Lower leg skin (tissue), 4 donors: ENCODE measurements around the gene MAX. TPM values are rescaled to one million over a fixed set of nuclear protein-coding genes. Genes with fewer than 3 reads are reported as not detected.

Experiments used
- DNase-seq, 2 donors: peaks; one replicate each; pipeline ENCODE4 v3.0.0-alpha.2; 2019; ENCODE audit warnings: low spot score in 2 of 2
- H3K4me3 ChIP-seq: fragments of 200-600 bp; sonication (generic); 2 replicates; pipeline ENCODE4 v1.5.1; 2017; ENCODE audit warnings: mild to moderate bottlenecking, low read depth; ENCODE audit not compliant: poor library complexity, severe bottlenecking
- POLR2A ChIP-seq, 2 donors: fragments of 450-650 bp; IDR thresholded peaks; one replicate each; pipeline ENCODE4 v1.6.1; 2016 to 2017; ENCODE audit warnings: antibody characterized with exemption in 2 of 2, mild to moderate bottlenecking in 1 of 2, moderate library complexity in 1 of 2
- WGBS, 2 donors: methylation state at CpG; one replicate each; pipeline ENCODE4 v1.1.5; 2018; 5-methylcytosine and 5-hydroxymethylcytosine counted together
- intact Hi-C: fragments of 100-400 bp; cut with DNase I; formaldehyde crosslinking; loops from one replicate; pipeline ENCODE4 v1.15.0; 2023; ENCODE audit warnings: low total_unique reads
- total RNA-seq, 4 donors: library from RNA; depleted of rRNA; stranded (reverse); fragments of >200 nt; gene quantifications; one replicate each; pipeline ENCODE4 v1.1.0, GENCODE V29; 2016
- TF ChIP-seq, protein P1 (sequence below), 3 donors: fragments of 450-650 bp; IDR thresholded peaks; one replicate each; pipeline ENCODE4 v1.5.1; 2016; ENCODE audit warnings: antibody characterized with exemption in 3 of 3, mild to moderate bottlenecking in 3 of 3, moderate library complexity in 2 of 3

Gene MAX
- total RNA-seq, 4 donors from 2014 or later: 61.0 to 126 (median 65.6) TPM

DNA sequence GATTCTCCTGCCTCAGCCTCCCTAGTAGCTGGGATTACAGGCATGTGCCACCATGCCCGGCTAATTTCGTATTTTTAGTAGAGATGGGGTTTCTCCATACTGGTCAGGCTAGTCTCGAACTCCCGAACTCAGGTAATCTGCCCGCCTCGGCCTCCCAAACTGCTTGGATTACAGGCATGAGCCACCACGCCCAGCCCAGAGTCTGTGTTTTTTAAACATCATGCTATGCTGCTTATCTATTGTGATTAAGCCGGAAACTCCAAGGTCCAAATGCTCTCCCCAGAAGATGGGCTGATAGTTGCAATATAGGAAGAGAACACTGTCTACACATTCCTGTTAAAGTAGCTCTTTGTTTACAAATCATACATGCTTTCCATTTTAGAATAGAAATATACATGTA lies 30.5 kb upstream of the MAX start:
- 96 to 97% methylated on average over 8 of the region's 8 CpGs for WGBS, 2 donors
- intact Hi-C loops: no loop called here

DNA sequence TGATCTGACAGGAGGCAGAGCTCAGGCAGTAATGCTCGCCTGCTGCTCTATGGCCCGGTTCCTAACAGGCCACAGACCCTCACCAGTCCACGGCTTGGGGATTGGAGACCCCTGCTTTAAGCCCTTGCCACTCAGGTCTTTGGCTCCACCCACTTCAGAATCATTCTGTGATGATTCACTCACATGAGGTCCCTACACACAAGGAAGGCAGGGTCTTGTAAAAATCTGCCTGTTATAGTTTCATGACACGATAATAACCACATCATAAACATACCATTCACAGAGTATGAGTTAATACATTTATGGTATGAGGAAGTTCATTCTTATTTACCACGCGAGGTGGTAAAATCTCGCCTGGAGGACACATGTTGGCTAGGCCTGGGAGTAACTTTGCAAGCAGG lies 29.0 kb upstream of the MAX start:
- 60 to 63% methylated on average over 7 of the region's 7 CpGs for WGBS, 2 donors
- intact Hi-C loops: no loop called here
- H3K4me3 ChIP-seq: no peak overlapping the region
- DNase-seq: no peak
- no peak for TF ChIP-seq POLR2A (IDR thresholded peaks at IDR 0.05)
- TF ChIP-seq, protein P1, sequence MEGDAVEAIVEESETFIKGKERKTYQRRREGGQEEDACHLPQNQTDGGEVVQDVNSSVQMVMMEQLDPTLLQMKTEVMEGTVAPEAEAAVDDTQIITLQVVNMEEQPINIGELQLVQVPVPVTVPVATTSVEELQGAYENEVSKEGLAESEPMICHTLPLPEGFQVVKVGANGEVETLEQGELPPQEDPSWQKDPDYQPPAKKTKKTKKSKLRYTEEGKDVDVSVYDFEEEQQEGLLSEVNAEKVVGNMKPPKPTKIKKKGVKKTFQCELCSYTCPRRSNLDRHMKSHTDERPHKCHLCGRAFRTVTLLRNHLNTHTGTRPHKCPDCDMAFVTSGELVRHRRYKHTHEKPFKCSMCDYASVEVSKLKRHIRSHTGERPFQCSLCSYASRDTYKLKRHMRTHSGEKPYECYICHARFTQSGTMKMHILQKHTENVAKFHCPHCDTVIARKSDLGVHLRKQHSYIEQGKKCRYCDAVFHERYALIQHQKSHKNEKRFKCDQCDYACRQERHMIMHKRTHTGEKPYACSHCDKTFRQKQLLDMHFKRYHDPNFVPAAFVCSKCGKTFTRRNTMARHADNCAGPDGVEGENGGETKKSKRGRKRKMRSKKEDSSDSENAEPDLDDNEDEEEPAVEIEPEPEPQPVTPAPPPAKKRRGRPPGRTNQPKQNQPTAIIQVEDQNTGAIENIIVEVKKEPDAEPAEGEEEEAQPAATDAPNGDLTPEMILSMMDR (IDR thresholded peaks at IDR 0.05): no peak

More for the DNA sequence above, 30.5 kb upstream of the MAX start:
- no peak overlapping the region for H3K4me3 ChIP-seq
- DNase-seq: no peak
- TF ChIP-seq, protein P1 (IDR thresholded peaks at IDR 0.05): no peak
- TF ChIP-seq POLR2A (IDR thresholded peaks at IDR 0.05): no peak

DNA sequence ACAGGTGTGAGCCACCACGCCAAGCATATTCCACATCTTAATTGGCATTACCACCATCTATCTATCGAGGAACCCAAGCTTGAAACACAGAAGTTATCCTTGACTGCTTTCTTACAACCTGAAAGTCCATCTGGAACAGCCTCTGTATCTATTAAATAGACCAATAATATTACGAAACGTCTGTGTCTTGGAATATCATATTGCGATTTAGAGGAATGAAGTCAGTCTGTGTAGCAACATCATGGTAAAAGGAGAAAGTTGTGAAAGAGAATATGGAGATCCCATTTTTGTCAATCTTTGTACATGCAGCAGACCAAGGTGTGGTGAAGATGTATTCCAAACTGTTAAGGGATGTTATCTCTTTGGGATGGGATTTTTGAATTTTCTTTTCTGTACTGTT lies 25.8 kb upstream of the MAX start:
- 87 to 90% methylated on average over 5 of the region's 5 CpGs for WGBS, 2 donors
- intact Hi-C loops: no loop called here

DNA sequence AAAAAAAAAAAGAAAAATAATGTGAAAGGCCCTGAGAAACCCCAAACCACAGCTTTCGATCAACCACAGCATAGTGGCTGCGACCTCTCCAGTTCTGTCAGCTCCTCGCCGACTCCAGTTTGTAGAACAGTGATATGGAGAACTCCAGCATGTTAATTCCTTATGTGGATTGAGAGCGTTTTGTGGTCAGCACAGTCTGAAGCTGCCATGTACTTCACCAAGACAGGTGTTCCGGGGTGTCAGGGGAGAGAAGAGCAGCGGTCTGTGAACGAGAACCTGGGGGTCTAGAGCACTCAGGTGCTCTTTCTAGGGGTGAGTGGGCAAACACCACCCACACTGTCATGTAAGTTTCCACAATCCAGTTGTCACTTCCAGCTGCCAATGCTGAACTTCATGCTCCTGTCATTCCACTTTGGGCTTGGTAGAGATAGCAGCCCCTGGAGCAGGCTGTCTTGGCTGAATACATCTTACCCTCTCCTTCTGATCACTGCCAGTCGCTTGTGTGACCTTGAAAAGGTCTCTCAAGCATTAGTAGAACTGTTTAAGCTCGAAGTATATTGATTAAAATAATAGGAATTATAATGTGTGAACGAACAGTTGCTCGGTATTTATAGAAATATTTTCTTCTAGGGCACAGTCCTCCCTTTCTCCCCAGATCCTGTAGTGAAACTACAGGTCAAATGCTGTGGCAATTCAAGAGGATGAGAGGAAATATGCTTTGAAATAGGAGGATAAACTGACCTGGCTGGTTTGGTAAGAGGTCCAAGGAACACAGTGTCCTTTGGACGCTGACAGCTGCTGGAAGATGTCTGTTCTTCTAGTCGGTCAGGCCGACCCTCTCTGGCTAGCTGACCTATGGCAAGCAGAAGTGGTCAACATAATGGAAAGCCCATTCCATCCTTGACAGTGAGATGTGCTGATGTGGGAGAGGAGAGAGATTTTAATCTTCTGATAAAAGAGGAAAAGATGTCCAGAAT lies 15.7 kb upstream of the MAX start:
- 78 to 79% methylated on average over 15 of the region's 15 CpGs for WGBS, 2 donors
- DNase-seq: no peak
- no peak overlapping the region for H3K4me3 ChIP-seq
- intact Hi-C loops: no loop called here
- TF ChIP-seq, protein P1 (IDR thresholded peaks at IDR 0.05): no peak
- no peak for TF ChIP-seq POLR2A (IDR thresholded peaks at IDR 0.05)

More for the DNA sequence above, 25.8 kb upstream of the MAX start:
- H3K4me3 ChIP-seq: no peak overlapping the region
- TF ChIP-seq POLR2A (IDR thresholded peaks at IDR 0.05): no peak
- TF ChIP-seq, protein P1 (IDR thresholded peaks at IDR 0.05): no peak
- no peak for DNase-seq

DNA sequence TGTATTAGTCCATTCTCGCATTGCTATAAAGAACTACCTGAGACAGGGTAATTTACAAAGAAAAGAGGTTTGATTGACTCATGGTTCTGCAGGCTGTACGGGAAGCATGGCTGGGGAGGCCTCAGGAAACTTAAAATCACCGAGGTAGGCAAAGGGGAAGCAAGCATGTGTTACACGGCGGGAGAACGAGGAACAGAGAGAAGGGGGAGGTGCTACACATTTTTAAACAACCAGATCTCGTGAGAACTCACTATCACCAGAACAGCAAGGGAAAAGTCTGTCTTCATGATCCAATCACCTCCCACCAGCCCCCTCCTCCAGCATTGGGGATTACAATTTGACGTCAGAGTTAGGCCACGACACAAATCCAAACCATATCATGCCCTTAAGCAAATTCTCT lies 13.3 kb upstream of the MAX start:
- intact Hi-C loops: no loop called here
- WGBS, 2 donors: 70 to 74% methylated on average over 9 of the region's 9 CpGs
- TF ChIP-seq, protein P1 (IDR thresholded peaks at IDR 0.05): no peak
- no peak for TF ChIP-seq POLR2A (IDR thresholded peaks at IDR 0.05)
- no peak overlapping the region for H3K4me3 ChIP-seq
- DNase-seq: no peak
